Activated CD8-positive, alpha-beta T cell treated with anti-CD3 and anti-CD28 coated beads, Interleukin-2, amount 10 ng/mL, durations not matched to agents 7 days and 5 days (primary cell): ENCODE results near the gene CCP110. TPM values are rescaled to one million over a fixed set of nuclear protein-coding genes. Genes with fewer than 3 reads are reported as not detected.

Source experiments
- ATAC-seq: fragments of 150-1000 bp; cut with Tn5 transposase; one replicate; pipeline ENCODE4 v1.10.0; 2021; ENCODE audit warnings: moderate library complexity
- CTCF ChIA-PET: fragments of 350-600 bp; sonication (Branson Sonifier 250); formaldehyde crosslinking; loops from one replicate; lab custom pipeline; 2021; ENCODE audit warnings: antibody characterized with exemption; lab: Charles Lee
- POLR2A ChIA-PET: fragments of 350-600 bp; sonication (Branson Sonifier 250); formaldehyde crosslinking; loops from one replicate; lab custom pipeline; 2021; ENCODE audit warnings: antibody characterized with exemption; lab: Charles Lee
- DNase-seq: peaks from one replicate; pipeline ENCODE4 v3.0.0-alpha.2; 2020
- H3K27ac Mint-ChIP-seq: one replicate; pipeline ENCODE4 v1.8.0; 2021; ENCODE audit warnings: mild to moderate bottlenecking, mixed read lengths
- H3K27me3 Mint-ChIP-seq: one replicate; pipeline ENCODE4 v1.8.0; 2021; ENCODE audit warnings: low read depth, mixed read lengths
- H3K36me3 Mint-ChIP-seq: one replicate; pipeline ENCODE4 v1.8.0; 2021; ENCODE audit warnings: low read depth, mixed read lengths
- H3K4me1 Mint-ChIP-seq: one replicate; pipeline ENCODE4 v1.8.0; 2021; ENCODE audit warnings: low read depth, mixed read lengths
- H3K4me3 Mint-ChIP-seq: one replicate; pipeline ENCODE4 v1.8.0; 2021; ENCODE audit warnings: mild to moderate bottlenecking, mixed read lengths
- H3K9me3 Mint-ChIP-seq: one replicate; pipeline ENCODE4 v1.8.0; 2022; ENCODE audit warnings: mixed read lengths; ENCODE audit not compliant: insufficient read depth
- total RNA-seq, 2 experiments: library from RNA; stranded (reverse); gene quantifications; one replicate each; pipeline ENCODE4 v1.2.3, GENCODE V29; 2021

The CCP110 gene
- total RNA-seq, 2 experiments from 2014 or later: 33.7 to 36.7 TPM

DNA sequence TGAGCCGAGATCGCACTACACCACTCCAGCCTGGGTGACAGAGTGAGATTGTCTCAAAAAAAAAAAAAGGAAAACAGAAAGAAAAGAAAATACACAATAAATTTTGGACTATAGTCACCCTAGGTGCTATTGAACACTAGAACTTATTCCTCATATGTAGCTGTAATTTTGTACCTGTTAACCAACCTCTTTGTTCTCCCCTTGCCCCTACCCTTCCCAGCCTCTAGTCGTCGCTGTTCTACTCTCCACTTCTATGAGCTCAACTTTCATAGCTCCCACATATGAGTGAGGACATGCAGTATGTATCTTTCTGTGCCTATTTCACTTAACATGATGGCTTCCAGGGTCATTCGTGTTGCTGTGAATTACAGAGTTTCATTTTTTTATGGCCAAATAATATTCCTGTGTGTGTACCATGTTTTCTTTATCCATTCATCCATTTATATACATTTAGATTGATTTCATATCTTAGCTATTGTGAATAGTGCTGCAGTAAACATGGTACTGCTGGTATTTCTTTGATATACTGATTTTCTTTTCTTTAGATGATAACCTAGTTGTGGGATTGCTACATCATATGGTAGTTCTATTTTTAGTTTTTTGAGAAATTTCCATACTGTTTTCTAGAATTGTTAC lies 60.0 kb downstream of the CCP110 start:
- DNase-seq: peak; percentile 36
- POLR2A ChIA-PET: interaction anchor here (0.6 kb wide), 1 partner anchor 20 kb away, joined by 3 read pairs; no protein-coding TSS in a partner anchor
- H3K36me3 Mint-ChIP-seq: peaks cover 49% of the 10 kb centered on the region
- no peaks in the 10 kb centered on the region for H3K4me1 Mint-ChIP-seq
- no peaks in the 10 kb centered on the region for H3K9me3 Mint-ChIP-seq
- no peak overlapping the region for H3K27ac Mint-ChIP-seq
- no peaks in the 10 kb centered on the region for H3K27me3 Mint-ChIP-seq
- peak; percentile 64 for ATAC-seq
- CTCF ChIA-PET: interaction anchor here (0.5 to 1.8 kb wide), 20 partner anchors 9 to 324 kb away, joined by 3 to 15 read pairs (median 4); partner anchors contain the start of gene VPS35L
- no peak overlapping the region for H3K4me3 Mint-ChIP-seq

DNA sequence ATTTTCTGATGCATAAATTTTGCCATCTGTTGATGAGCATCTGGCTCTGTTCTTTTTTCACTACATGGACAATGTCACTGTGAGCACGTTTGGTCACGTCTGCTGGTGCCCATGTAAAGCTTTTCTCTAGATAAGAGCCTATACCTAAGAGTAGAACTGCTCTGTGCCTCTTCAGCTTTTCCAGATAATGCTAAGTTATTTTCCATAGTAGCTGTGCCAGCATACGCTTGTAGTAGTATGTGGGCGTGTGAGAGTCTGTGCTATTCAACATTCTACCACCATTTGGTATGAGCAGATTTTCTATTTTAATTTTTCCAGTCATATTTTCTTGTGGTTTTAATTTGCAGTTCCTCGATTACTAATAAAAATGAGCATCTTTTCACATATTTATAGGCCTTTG lies 64.9 kb downstream of the CCP110 start:
- ChIA-PET CTCF (interaction anchor here (2.0 kb wide), 1 partner anchor 13 kb away, joined by 9 read pairs; no protein-coding TSS in a partner anchor), POLR2A (no interaction called here)
- Mint-ChIP-seq H3K27ac (no peak overlapping the region), H3K27me3 (no peaks in the 10 kb centered on the region), H3K4me1 (no peaks in the 10 kb centered on the region), H3K9me3 (no peaks in the 10 kb centered on the region), H3K36me3 (peaks cover 24% of the 10 kb centered on the region), H3K4me3 (no peak overlapping the region)
- DNase-seq (no peak), ATAC-seq (no peak)

DNA sequence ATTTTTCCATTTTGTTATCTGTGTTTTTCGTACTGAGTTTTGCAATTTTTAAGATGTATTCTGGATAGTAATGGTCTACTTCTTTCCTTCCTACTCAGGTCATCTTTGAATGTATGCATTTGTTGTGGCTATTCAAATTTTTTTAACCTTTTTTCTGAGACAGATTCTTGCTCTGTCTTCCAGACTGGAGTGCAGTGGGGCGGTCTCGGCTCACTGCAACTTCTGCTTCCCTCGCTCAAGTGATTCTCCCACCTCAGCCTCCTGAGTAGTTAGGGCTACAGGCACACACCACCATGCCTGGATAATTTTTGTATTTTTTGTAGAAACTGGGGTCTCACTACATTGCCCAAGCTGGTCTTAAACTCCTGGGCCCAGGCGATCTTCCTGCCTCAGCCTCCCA lies 65.4 kb downstream of the CCP110 start:
- DNase-seq (no peak), ATAC-seq (no peak)
- POLR2A ChIA-PET: no interaction called here
- Mint-ChIP-seq H3K4me3 (no peak overlapping the region), H3K9me3 (no peaks in the 10 kb centered on the region), H3K4me1 (no peaks in the 10 kb centered on the region), H3K27me3 (no peaks in the 10 kb centered on the region), H3K36me3 (peaks cover 22% of the 10 kb centered on the region), H3K27ac (peak overlapping the region; percentile 39)
- CTCF ChIA-PET: interaction anchor here (2.0 kb wide), 1 partner anchor 12 kb away, joined by 9 read pairs; no protein-coding TSS in a partner anchor

DNA sequence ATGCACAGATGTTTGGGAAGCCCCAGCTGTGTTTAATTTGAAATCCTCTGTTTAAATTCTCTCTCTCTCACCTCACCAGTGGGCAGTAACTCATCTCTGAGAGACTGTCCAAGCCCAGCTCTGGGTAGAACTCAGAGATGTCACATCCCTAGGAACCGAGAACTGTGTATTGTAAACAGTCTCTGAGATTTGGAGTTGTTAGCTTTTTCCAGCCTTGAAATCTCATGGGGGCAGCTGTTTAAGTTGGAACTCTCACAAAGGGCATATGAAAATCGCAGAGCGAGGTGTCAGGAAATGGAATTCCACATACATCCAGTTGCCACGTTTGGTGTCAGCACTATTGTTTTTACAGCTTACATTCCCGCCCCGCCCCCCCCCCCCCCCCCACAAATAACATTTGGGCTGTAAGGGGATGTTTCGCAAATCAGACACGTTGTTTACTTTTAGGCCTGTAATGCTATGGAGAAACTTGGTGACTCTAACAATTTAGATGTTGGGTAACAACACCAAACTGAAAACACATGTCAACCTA lies 66.1 kb downstream of the CCP110 start:
- Mint-ChIP-seq H3K27me3 (no peaks in the 10 kb centered on the region), H3K4me3 (no peak overlapping the region), H3K36me3 (peaks cover 23% of the 10 kb centered on the region), H3K27ac (no peak overlapping the region), H3K4me1 (no peaks in the 10 kb centered on the region), H3K9me3 (no peaks in the 10 kb centered on the region)
- ATAC-seq (no peak), DNase-seq (no peak)
- ChIA-PET POLR2A (interaction anchor here (0.7 kb wide), 1 partner anchor 229 kb away, joined by 3 read pairs; no protein-coding TSS in a partner anchor), CTCF (interaction anchor here (0.8 to 2.0 kb wide), 3 partner anchors 12 to 318 kb away, joined by 3 to 9 read pairs (median 4); no protein-coding TSS in a partner anchor)

DNA sequence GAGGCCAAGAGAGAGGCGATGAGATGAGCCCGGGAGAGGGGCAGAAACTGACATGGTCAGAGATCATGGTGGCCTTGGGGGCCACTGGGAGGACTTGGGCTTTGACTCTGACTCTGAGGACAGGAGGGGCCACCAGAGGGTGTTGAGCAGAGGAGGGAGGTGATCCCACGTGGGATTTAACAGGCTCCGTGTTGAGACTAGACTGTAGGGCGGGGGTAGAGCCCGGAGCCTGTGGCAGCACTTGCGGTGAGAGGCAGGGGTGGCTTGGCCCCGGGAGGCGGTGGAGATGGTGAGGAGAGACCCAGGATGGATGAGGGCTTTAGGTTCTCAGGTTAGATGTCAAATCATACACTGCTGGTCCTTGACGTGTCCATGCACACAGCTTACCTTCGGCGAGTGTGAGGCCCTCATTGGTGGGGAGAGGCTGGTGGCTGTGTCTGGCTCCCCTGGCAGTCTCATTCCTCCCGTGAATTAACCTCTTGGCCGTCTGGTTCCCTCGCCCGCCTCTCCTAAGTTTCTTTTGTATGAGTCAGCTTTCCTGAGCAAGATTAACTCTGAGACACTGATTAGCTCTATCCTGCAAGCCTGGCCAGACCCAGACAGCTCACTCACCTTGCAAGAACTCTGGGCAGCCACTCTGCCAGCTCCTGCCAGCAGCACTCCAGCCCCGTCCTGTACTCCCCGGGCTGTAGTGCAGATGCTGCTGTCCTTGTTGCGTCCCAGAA lies 71.5 kb downstream of the CCP110 start:
- H3K4me3 Mint-ChIP-seq: no peak overlapping the region
- POLR2A ChIA-PET: interaction anchor here (0.6 kb wide), 1 partner anchor 1284 kb away, joined by 4 read pairs; no protein-coding TSS in a partner anchor
- ATAC-seq (no peak), DNase-seq (no peak)
- H3K27ac Mint-ChIP-seq: no peak overlapping the region
- H3K36me3 Mint-ChIP-seq: peaks cover 12% of the 10 kb centered on the region
- no peaks in the 10 kb centered on the region for H3K4me1 Mint-ChIP-seq
- CTCF ChIA-PET: interaction anchor here (1.0 to 4.1 kb wide), 3 partner anchors 11 to 312 kb away, joined by 3 to 14 read pairs (median 4); partner anchors contain the start of gene VPS35L
- H3K9me3 Mint-ChIP-seq: no peaks in the 10 kb centered on the region
- H3K27me3 Mint-ChIP-seq: no peaks in the 10 kb centered on the region

DNA sequence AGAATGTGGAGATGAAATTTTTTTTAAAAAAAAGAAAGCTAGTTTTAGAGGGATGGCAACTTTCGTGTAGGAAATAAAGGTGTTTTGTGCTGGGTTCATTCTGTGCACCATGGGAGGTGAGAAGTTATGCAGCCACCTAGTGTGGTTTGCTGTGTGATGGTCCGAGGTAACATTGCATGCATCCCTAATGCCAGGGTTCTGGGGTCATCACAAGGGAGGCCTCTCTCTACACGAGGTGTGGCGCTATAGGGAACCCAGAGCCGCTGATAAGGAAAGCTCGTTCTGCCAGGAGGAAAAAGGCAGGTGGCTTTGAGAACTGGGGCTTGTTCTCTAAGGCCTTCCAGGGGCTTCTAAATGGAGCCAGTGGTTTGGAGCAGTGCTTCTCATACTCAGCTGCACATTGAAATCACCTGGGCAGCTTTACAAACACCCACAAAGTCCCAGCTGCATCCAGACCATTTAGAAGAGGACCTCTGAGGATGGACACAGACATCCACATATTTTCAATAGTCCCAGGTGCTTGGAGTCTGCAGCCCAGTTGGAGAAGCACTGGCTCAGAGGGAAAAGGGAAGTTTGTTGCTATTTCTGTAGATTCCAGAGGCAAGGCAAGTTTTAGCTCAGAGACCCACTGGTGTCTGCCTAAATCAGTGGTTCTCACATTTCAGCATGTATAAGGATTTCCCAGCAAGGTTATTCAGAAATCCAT lies 75.2 kb downstream of the CCP110 start:
- ATAC-seq (no peak), DNase-seq (no peak)
- Mint-ChIP-seq H3K4me1 (no peaks in the 10 kb centered on the region), H3K27ac (no peak overlapping the region), H3K4me3 (no peak overlapping the region), H3K36me3 (peaks cover 20% of the 10 kb centered on the region), H3K9me3 (no peaks in the 10 kb centered on the region), H3K27me3 (no peaks in the 10 kb centered on the region)
- CTCF ChIA-PET: interaction anchor here (0.7 to 7.7 kb wide), 9 partner anchors 15 to 786 kb away, joined by 3 to 70 read pairs (median 5); partner anchors contain the start of genes GPRC5B and VPS35L
- POLR2A ChIA-PET: interaction anchor here (0.6 kb wide), 1 partner anchor 18 kb away, joined by 4 read pairs; no protein-coding TSS in a partner anchor

DNA sequence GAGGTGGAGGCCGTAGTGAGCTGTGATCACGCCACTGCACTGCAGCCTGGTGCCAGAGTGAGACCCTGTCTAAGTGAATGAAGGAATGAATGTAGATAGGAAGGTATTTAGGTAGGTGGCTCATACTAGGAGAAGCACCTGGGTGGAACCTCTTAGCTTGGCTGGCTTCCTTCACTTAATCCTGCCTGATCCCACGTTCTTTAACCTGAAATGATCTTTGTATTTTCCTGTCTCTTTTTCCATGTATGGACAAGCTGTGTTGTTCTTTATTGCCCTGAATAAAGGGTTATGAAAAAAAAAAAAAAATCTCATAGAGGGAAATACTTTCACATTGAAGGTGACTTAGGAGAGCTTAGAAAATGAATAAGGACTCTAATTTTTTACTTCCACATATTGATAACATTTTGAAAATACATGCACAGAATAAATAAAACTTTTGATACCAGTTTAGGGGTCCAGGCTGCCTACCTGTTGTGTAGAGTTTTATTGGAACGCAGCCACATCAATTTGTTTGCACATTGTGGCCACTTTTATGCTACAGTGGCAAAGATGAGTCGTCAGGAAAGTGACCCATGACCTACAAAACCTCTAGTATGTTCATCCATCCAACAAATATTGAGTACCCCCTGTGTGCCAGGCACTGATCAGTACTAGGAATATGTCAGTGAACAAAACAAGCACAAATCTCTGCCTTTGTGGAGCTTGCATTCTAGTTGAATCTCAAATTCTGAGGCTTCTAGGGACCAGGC lies 76.4 kb downstream of the CCP110 start:
- CTCF ChIA-PET: interaction anchor here (0.7 to 7.7 kb wide), 10 partner anchors 9 to 307 kb away, joined by 3 to 70 read pairs (median 4); partner anchors contain the start of gene GPRC5B

DNA sequence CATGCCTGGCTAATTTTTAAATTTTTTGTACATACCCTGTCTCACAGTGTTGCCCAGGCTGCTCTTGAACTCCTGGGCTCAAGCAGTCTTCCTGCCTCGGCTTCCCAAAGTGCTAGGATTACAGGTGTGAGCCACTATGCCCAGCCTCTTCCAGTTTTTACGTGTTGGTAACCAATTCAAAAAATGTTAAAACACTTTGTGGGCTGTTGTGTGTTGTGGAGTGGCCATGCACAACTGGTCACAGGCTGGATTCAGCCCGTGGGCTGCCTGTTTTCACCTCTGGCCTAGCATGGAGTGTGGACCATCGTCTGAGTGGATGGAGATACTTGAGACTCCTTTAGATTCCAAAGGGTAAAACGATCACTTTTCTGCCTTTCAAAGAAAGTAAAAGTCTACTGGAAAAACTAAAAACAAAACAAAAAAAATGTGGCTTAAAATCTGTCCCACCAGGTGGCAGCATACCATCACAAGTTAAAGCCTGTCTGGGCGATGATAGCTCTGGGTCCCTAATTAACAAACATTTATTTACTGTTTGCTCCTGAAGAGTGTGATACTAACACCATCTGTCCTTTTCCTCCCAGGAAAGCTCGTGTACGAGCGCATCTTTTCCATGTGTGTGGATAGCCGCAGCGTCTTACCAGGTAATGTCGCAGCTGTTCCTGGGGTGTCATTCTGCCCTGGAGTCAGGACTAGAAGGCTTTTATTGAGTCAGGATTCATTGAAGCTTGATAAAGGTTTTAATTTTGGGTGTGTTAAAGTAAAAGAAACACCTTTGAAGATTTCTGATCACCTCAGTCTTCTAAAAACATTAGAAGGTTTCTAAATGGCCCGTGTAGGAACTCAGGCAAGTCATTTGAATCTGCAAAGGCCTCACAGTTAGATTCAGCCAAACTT lies 77.6 kb downstream of the CCP110 start:
- DNase-seq (peak; percentile 54), ATAC-seq (no peak)
- Mint-ChIP-seq H3K27me3 (no peaks in the 10 kb centered on the region), H3K4me1 (no peaks in the 10 kb centered on the region), H3K4me3 (no peak overlapping the region), H3K36me3 (peaks cover 30% of the 10 kb centered on the region), H3K9me3 (no peaks in the 10 kb centered on the region), H3K27ac (no peak overlapping the region)
- POLR2A ChIA-PET: no interaction called here
- CTCF ChIA-PET: interaction anchor here (0.7 to 7.7 kb wide), 26 partner anchors 9 to 306 kb away, joined by 3 to 70 read pairs (median 4); partner anchors contain the start of gene GPRC5B

More for the DNA sequence above, 76.4 kb downstream of the CCP110 start:
- H3K9me3 Mint-ChIP-seq: no peaks in the 10 kb centered on the region
- no peak overlapping the region for H3K27ac Mint-ChIP-seq
- no peaks in the 10 kb centered on the region for H3K4me1 Mint-ChIP-seq
- DNase-seq: no peak
- peaks cover 25% of the 10 kb centered on the region for H3K36me3 Mint-ChIP-seq
- H3K4me3 Mint-ChIP-seq: no peak overlapping the region
- POLR2A ChIA-PET: no interaction called here
- no peaks in the 10 kb centered on the region for H3K27me3 Mint-ChIP-seq
- ATAC-seq: no peak
